ENCODE measurements around the gene TRMT61A.
"Not testable (repeated sequence)": the region's sequence is repeated elsewhere in the genome, so short reads cannot be mapped to it uniquely, and the experiment has no call there.

Gene TRMT61A

DNA sequence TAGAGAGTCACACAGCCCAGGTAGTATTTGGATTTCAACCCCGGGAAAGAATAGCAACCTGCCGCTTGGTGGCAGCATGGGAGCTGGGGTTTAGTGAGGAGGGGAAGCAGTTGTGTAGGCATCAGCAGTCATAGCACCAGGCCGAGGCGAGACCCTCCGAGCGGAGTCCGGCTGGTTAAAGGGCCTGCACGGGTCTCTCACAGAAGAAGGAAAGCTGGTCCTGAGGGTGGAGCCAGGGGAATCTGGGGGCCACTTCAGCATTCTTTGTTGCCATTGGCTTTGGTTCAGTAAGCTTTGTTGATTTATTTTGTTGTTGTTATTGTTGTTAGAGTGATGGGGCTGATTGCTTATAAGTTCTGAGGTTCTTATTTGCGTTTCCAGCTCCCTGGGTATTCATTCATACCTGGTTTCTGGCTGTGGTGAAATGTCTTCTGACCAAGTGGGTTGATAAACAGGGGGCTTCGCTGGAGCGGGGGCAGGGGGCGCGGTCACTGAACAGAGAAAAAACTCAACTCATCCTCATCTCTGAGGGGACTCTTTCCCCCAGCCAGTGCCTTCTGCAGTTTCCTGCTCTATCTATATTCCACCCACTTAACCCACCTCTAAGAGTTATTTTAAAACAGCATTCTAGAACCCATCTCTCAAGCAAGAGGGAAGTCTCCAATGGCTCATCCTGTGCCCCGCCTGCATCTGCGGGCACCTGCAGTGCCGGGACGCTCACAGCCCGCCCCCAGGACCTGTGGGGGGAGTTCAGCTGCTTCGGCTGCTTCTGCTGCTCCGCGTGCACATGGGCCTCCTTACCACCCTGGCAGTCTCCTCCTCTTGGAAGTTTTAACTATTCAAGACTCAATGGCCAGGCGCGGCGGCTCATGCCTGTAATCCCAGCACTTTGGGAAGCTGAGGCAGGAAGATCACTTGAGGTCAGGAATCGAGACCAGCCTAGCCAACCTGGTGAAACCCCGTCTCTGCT lies 18.0 kb upstream of the TRMT61A start:
- no peaks in the 10 kb centered on the region for H3K9me2 ChIP-seq (replicated peaks; ENCODE audit: insufficient read depth, low read length)
- no peaks in the 10 kb centered on the region for H3K79me2 ChIP-seq (ENCODE audit: insufficient read depth, low read length)
- H3K4me2 ChIP-seq (ENCODE audit: low read depth, low read length, poor library complexity, severe bottlenecking) = no peak overlapping the region
- no peaks in the 10 kb centered on the region for H4K20me1 ChIP-seq (ENCODE audit: low read depth, low read length)
- H3K36me3 ChIP-seq (ENCODE audit: low read length) = no peaks in the 10 kb centered on the region
- no peaks in the 10 kb centered on the region for H3K27me3 ChIP-seq (ENCODE audit: low read length)
- TF ChIP-seq, protein P1, sequence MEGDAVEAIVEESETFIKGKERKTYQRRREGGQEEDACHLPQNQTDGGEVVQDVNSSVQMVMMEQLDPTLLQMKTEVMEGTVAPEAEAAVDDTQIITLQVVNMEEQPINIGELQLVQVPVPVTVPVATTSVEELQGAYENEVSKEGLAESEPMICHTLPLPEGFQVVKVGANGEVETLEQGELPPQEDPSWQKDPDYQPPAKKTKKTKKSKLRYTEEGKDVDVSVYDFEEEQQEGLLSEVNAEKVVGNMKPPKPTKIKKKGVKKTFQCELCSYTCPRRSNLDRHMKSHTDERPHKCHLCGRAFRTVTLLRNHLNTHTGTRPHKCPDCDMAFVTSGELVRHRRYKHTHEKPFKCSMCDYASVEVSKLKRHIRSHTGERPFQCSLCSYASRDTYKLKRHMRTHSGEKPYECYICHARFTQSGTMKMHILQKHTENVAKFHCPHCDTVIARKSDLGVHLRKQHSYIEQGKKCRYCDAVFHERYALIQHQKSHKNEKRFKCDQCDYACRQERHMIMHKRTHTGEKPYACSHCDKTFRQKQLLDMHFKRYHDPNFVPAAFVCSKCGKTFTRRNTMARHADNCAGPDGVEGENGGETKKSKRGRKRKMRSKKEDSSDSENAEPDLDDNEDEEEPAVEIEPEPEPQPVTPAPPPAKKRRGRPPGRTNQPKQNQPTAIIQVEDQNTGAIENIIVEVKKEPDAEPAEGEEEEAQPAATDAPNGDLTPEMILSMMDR (IDR thresholded peaks at IDR 0.05; ENCODE audit: insufficient read depth, low read length, poor library complexity, severe bottlenecking) = no peak
- no peak for TF ChIP-seq EZH2phosphoT487 (conservative IDR thresholded peaks at IDR 0.05; ENCODE audit: low read length)
- H2AFZ ChIP-seq (ENCODE audit: low read depth, low read length, severe bottlenecking) = no peak overlapping the region
- H3K27ac ChIP-seq (ENCODE audit: low read depth, low read length) = no peak overlapping the region
- no peaks in the 10 kb centered on the region for H3F3A ChIP-seq (ENCODE audit: insufficient read depth)
- no peaks in the 10 kb centered on the region for H3K9me3 ChIP-seq (ENCODE audit: insufficient read depth, low read length)
- H3K9ac ChIP-seq (ENCODE audit: low read length) = no peak overlapping the region
- no peak overlapping the region for H3K4me3 ChIP-seq (ENCODE audit: insufficient read depth, low read length, poor library complexity, severe bottlenecking)

GRCh38 chr14:103512180-103512579 lies 16.8 kb upstream of the TRMT61A start:
- not testable (repeated sequence) for H3K9me3 ChIP-seq (ENCODE audit: insufficient read depth, low read length); H3K9me2 ChIP-seq (replicated peaks; ENCODE audit: insufficient read depth, low read length); H3K36me3 ChIP-seq (ENCODE audit: low read length); H3F3A ChIP-seq (ENCODE audit: insufficient read depth); H3K4me2 ChIP-seq (ENCODE audit: low read depth, low read length, poor library complexity, severe bottlenecking); H3K79me2 ChIP-seq (ENCODE audit: insufficient read depth, low read length); H3K4me3 ChIP-seq (ENCODE audit: insufficient read depth, low read length, poor library complexity, severe bottlenecking); H3K9ac ChIP-seq (ENCODE audit: low read length); H3K27me3 ChIP-seq (ENCODE audit: low read length); H4K20me1 ChIP-seq (ENCODE audit: low read depth, low read length); H3K27ac ChIP-seq (ENCODE audit: low read depth, low read length); H2AFZ ChIP-seq (ENCODE audit: low read depth, low read length, severe bottlenecking)

DNA sequence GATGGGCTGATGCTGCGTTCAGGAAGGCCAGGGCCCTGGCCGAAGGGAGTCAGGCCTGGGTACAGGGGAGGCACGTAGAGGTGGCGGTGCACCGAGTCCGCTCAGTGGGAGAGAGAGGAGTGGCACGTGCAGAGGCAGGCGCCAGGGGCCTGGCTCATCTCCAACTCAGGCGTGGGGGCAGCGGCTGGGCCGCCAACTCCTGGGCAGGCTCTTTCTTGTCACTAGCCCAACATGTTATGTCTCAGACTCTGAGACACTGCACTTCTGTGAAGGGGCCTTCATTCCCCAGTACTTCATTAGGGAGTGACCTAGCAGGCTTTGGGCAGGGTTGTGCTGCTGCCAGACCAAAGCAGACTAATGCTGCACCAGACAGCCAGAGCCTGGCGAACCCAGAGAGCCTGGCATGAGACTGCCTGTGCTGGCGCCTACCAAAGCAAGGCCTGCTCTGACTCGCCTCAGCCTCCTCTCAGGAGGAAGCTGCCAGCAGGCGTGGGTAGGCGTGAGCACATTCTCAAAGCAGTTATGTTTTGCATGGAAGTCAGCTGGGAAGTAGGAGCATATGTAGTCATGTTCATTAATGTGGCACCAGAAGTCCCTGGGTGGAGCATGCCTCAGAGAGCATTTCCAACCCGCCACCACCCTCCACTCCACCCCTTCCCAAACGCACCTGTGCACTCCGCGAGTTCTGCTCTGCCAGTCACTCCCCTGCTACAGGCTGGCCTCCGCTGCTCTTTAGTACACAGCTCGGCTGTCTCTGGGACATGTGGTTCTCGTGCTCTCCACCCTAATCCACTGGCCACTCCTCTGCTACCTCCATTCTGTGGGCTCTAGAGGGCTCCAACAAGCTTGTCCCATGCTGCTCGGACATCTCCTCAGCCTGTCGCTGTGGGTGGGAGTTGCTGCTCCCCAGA lies 16.0 kb upstream of the TRMT61A start:
- no peak overlapping the region for H3K27ac ChIP-seq (ENCODE audit: low read depth, low read length)
- no peaks in the 10 kb centered on the region for H3K36me3 ChIP-seq (ENCODE audit: low read length)
- H3K9me3 ChIP-seq (ENCODE audit: insufficient read depth, low read length) = no peaks in the 10 kb centered on the region
- no peaks in the 10 kb centered on the region for H4K20me1 ChIP-seq (ENCODE audit: low read depth, low read length)
- H3K9me2 ChIP-seq (replicated peaks; ENCODE audit: insufficient read depth, low read length) = no peaks in the 10 kb centered on the region
- no peak for TF ChIP-seq EZH2phosphoT487 (conservative IDR thresholded peaks at IDR 0.05; ENCODE audit: low read length)
- TF ChIP-seq, protein P1 (IDR thresholded peaks at IDR 0.05; ENCODE audit: insufficient read depth, low read length, poor library complexity, severe bottlenecking) = no peak
- no peaks in the 10 kb centered on the region for H3K79me2 ChIP-seq (ENCODE audit: insufficient read depth, low read length)
- no peaks in the 10 kb centered on the region for H3K27me3 ChIP-seq (ENCODE audit: low read length)
- H3K4me2 ChIP-seq (ENCODE audit: low read depth, low read length, poor library complexity, severe bottlenecking) = no peak overlapping the region
- H3F3A ChIP-seq (ENCODE audit: insufficient read depth) = no peaks in the 10 kb centered on the region
- H3K4me3 ChIP-seq (ENCODE audit: insufficient read depth, low read length, poor library complexity, severe bottlenecking) = no peak overlapping the region
- H2AFZ ChIP-seq (ENCODE audit: low read depth, low read length, severe bottlenecking) = no peak overlapping the region
- no peak overlapping the region for H3K9ac ChIP-seq (ENCODE audit: low read length)

Data from SU-DHL-6 (cell line).